Measurements from ENCODE around the gene ITGB8.

The ITGB8 gene

DNA sequence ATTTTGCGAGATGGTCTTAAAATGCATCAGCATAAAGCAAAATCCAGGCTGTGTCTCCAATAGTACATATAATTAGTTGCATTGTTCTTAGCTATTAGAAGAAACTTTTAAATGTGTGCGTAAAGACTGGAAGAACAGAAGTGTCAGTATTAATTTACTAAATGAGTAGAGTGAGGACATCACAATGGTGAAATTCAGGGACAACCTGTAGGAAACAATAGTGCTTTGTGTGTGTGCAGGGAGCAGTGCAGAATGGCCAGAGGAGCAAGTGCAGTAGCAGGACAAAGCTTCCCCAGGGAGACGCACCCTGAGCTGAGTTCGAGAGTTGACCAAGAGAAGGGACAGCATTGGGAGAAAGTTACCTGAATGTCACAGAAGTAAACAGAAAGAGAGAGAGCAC is 13.7 kb downstream of the ITGB8 start:
- DNase-seq = no peak

- DNase-seq = no peak
These were observed 15.9 kb downstream of the ITGB8 start for GRCh38 chr7:20346577-20346976.

GRCh38 chr7:20347680-20348079 is 17.0 kb downstream of the ITGB8 start:
- DNase-seq = no peak

- no peak for DNase-seq
These were observed 17.6 kb downstream of the ITGB8 start for GRCh38 chr7:20348125-20348807.

DNA sequence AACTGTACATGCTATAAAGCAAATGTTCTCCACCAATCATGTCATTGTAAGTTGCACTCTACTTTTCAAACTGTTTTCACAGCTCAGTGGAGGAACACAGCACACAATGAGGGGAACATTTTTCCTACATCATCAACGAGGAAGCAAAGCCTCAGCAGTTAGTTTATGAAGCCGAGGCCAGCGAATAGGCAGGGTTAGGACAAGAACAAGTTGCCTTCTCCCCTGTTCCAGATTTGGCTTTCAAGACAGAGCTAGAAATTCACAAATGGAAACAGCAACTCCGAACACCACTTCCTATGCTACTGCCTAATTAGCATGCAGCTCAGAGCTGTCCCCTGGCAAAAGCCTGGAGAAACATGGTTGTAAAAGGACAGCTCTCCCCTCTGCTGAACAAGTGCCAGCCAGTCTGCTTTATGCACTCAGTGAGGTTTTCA is 19.8 kb downstream of the ITGB8 start:
- no peak for DNase-seq

GRCh38 chr7:20350996-20351692 is 20.4 kb downstream of the ITGB8 start:
- no peak for DNase-seq

GRCh38 chr7:20351901-20352300 is 21.2 kb downstream of the ITGB8 start:
- DNase-seq = no peak

DNA sequence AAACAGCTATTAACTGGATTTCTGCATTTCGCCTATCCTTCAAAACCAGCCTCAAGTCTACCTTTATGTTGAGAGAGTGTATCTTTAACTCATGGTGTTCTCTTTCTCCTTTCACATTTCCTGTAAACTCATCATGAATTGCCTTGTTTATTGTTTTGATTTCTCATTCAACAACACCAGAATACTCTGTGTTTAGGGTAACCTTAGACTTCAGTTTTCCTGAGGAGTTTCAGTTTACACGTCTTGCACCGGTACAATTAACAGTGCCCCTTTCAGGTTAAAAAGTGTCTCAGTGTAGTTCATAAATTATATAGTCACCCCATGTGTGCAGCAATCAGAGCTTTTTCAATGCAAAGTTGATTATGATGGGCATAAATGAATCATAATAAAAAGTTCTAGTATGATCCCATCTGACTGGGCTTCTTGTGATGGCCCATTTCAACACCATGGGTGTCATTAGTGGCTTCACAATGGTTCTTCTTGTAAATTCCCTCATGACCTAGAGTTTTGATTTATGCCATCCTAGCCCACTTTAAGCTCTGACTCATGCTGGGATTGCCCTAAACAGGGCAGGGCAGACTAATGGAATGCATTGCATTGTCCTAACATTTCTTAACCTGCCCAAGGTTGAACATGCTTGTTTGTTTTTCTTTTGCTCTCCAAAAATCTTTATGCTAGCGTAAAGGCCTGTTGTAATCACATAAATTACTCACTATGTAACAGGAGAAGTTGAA is 22.0 kb downstream of the ITGB8 start:
- DNase-seq = no peak

- DNase-seq = no peak
These were observed 24.2 kb downstream of the ITGB8 start for GRCh38 chr7:20354610-20355528.

DNA sequence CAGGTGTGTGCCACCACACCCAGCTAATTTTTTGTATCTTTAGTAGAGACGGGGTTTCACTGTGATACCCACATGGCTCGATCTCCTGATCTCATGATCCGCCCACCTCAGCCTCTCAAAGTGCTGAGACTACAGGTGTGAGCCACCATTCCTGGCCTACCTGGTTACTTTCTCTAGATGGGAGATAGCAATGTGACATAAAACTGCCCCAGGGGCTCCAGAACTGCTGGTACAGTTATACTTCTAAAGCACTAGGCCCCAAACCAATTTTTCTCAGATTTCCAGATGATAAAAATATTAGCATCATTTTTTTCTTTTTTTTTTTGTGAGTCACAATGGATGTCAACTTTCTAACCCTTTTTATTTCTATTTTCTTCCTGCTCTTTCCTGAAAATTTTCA is 27.4 kb downstream of the ITGB8 start:
- DNase-seq = no peak

- no peak for DNase-seq
These were observed 28.1 kb downstream of the ITGB8 start for GRCh38 chr7:20358762-20359282.

- no peak for DNase-seq
These were observed 28.8 kb downstream of the ITGB8 start for GRCh38 chr7:20359341-20359963.

DNA sequence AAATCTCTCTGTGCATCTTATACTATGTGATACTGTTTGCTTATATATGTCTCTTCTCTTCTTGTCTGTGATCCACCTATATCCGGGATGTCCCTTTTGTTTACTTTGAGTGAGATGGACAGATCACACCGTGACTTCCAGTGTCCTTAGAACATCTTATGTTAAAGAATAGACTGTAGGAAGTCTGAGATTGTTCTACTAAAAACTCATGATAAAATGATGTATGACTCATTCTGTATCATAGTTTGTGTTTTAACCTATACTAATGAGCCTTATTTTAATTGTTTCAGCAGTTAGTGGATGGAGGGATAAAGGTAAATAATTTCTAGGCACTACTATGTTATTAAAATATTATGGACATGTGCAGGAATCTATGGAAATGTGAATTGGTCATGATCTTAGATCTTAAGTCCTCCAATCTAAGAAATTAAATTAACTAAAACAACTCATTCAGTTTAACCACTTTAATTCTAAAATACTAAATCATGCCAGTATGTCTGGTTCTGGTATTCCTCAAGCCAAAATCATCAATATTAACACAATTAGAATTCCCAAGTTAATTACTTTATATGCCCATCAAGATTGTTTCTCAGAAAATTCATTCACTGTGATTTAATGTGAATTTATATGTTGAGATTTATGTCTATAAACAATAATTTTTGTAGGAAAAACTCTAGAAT is 32.0 kb downstream of the ITGB8 start:
- no peak for DNase-seq

DNA sequence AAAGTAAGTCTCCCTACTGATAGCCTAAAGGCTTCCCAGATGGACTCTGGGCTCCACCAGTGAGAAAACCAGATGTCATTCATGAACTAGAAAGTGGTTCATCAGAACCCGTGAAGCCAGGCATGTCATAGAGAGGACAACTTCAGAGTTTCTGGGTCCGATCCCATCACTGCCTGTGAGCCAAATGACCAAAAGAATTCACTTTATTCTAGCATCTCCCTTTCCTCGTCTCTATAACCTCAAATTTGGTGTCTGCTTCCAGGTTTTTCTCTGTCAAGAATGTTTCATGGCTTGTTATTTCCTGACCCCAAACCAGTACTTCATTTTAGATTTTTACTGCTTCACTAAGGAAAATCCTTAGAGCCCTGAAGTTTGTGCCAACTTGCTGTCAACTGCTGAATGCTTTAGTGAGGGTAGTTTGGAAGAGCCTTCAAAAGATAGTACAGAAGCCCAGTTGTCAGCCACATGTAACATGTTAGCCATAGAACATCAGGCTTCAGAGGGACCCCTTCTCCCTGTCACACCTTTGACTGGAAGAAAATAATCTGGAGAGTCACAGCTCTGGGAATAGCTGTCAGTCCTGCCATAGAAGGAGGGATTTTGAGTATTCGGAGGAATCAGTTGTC is 34.0 kb downstream of the ITGB8 start:
- DNase-seq = no peak

GRCh38 chr7:20365486-20365885 is 34.8 kb downstream of the ITGB8 start:
- DNase-seq = no peak

DNA sequence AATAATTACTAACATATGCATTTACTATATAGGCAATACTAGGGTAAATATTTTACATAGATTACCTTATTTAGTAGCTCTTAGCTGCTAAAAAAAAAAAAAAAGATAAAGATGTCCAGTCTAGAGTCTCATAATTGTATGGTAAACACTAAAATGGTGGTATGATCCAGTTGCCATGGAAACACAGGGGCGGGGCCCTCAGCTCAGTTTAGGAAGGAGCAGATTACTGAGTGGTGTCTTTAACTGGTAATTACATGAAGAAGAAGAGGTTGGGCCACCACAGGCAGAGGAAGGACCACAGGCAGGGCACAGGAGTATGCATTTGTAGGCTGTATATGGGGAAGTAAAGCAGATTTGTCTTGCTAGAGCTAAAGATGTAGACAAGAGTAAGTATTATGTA is 43.7 kb downstream of the ITGB8 start:
- DNase-seq = no peak

DNA sequence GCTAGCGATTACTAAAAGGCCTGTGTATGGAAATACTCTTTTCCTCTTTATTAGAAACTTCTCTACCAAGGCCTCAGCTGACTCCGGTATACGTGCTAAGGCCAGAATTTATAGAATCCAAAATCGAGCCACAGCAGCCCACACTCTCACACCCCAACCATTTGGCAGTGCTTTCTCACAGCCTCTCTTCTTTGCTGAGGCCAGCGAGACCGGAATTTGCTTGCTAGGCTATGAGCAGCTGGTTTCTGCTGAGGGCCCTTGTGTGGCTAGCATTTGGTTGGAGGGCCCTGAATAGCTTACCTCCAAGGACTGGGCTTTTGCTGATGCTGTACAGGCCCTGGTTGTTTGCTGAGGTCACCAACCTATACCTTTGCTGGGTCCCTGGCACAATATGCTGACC is 46.1 kb downstream of the ITGB8 start:
- no peak for DNase-seq

- DNase-seq = no peak
These were observed 50.8 kb downstream of the ITGB8 start for GRCh38 chr7:20381406-20382034.

DNA sequence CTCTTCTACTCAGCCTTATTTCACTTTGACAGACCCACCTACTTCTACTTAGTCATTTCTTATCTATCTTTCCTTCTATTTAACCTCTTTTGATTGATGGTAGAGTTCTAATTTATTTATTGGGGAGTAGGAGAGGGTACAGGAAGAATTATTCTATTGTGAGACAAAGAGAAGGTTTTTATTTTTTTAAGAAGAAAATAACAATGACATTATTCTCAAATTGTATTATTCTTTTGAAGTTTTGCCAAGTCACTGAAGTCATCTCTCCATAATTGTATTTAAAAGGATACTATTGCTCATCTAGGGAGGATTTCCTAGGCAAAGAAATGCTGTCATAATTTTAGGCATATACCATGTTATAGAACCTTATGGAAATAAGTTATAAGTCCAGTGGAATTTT is 52.7 kb downstream of the ITGB8 start:
- no peak for DNase-seq

DNA sequence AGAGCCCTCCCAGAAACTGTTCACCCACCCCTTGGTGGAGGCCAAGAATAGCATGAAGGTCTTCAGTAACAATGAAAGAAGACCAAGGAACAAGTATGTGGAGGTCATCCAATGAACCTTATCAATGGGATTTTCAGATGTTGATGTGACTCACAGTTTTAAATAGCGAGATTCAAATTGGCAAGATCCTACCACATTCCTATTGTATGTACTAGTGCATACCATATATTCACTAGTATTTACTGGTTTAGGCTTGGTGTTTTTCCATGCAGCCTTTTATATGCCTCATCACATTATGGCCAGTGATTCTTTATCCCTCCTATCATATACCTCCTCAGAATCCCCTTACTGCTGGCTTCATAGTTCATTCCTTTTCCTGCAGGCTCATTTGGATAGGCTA is 54.4 kb downstream of the ITGB8 start:
- DNase-seq = no peak

- DNase-seq = no peak
These were observed 57.4 kb downstream of the ITGB8 start for GRCh38 chr7:20388084-20388483.

Measured in NCI-H526 treated with DMSO at 0.1 percent for 48 hours (cell line).